ENCODE measurements around the gene LGALS16.
"Not testable (repeated sequence)": the region's sequence is repeated elsewhere in the genome, so short reads cannot be mapped to it uniquely, and the experiment has no call there.

LGALS16 gene

DNA sequence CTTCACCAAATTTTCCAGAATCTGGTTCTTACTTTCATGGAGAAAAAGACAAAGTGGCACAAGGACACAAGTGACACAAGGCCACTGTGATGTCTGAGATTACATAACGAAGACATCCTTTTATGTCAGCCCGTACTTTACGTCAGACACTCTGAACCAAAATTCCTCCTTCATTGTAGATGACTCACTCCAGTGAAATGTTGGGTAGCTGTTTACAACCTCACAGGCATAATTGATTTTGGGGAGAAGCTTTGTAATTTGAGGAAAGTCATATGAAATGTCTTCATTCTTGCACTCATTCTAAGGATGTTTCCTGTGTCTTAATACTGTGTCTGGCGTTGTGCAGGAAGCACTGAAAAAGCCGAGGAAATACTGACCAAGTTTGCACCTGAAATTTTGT lies 28.6 kb downstream of the LGALS16 start:
- H3K4me3 ChIP-seq (replicated peaks; ENCODE audit: low read depth, low read length), result no peak overlapping the region
- TF ChIP-seq, protein P1, sequence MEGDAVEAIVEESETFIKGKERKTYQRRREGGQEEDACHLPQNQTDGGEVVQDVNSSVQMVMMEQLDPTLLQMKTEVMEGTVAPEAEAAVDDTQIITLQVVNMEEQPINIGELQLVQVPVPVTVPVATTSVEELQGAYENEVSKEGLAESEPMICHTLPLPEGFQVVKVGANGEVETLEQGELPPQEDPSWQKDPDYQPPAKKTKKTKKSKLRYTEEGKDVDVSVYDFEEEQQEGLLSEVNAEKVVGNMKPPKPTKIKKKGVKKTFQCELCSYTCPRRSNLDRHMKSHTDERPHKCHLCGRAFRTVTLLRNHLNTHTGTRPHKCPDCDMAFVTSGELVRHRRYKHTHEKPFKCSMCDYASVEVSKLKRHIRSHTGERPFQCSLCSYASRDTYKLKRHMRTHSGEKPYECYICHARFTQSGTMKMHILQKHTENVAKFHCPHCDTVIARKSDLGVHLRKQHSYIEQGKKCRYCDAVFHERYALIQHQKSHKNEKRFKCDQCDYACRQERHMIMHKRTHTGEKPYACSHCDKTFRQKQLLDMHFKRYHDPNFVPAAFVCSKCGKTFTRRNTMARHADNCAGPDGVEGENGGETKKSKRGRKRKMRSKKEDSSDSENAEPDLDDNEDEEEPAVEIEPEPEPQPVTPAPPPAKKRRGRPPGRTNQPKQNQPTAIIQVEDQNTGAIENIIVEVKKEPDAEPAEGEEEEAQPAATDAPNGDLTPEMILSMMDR (IDR thresholded peaks at IDR 0.05; ENCODE audit: low read depth, low read length, missing control alignments), result no peak
- no peak for DNase-seq (ENCODE audit: extremely low read depth, low read depth)

GRCh38 chr19:39686739-39687138 lies 31.0 kb downstream of the LGALS16 start:
- no peak overlapping the region for H3K4me3 ChIP-seq (replicated peaks; ENCODE audit: low read depth, low read length)
- TF ChIP-seq, protein P1 (IDR thresholded peaks at IDR 0.05; ENCODE audit: low read depth, low read length, missing control alignments), result no peak
- no peak for DNase-seq (ENCODE audit: extremely low read depth, low read depth)

- H3K4me3 ChIP-seq (replicated peaks; ENCODE audit: low read depth, low read length), result not testable (repeated sequence)
Measured at GRCh38 chr19:39688637-39689036, 32.9 kb downstream of the LGALS16 start.

DNA sequence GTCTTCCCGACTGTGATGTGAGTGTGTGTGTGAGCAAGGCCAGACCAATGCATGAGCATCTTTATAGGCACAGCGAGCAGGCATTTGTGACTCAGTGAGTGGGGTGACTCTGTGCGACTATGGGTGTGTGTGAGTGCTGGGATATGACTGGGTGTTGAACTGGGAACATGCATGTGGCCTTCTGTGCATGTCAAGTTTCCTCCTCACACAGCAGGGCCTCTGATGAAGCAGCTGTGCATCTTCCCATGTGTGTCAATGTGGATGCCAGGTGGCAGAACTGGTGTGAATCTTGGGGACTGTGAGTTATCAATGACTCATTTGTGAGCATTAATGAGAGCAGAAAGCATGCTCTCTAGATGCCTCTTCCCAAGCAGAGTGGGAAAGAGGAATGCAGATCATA lies 36.5 kb downstream of the LGALS16 start:
- TF ChIP-seq, protein P1 (IDR thresholded peaks at IDR 0.05; ENCODE audit: low read depth, low read length, missing control alignments), result no peak
- DNase-seq (ENCODE audit: extremely low read depth, low read depth), result no peak
- H3K4me3 ChIP-seq (replicated peaks; ENCODE audit: low read depth, low read length), result no peak overlapping the region

More at GRCh38 chr19:39688637-39689036, 32.9 kb downstream of the LGALS16 start:
- not testable (repeated sequence) for DNase-seq (ENCODE audit: extremely low read depth, low read depth)

GRCh38 chr19:39692822-39693221 lies 37.1 kb downstream of the LGALS16 start:
- H3K4me3 ChIP-seq (replicated peaks; ENCODE audit: low read depth, low read length), result no peak overlapping the region
- DNase-seq (ENCODE audit: extremely low read depth, low read depth), result no peak
- TF ChIP-seq, protein P1 (IDR thresholded peaks at IDR 0.05; ENCODE audit: low read depth, low read length, missing control alignments), result no peak

GRCh38 chr19:39695759-39696158 lies 40.0 kb downstream of the LGALS16 start:
- DNase-seq (ENCODE audit: extremely low read depth, low read depth), result no peak

DNA sequence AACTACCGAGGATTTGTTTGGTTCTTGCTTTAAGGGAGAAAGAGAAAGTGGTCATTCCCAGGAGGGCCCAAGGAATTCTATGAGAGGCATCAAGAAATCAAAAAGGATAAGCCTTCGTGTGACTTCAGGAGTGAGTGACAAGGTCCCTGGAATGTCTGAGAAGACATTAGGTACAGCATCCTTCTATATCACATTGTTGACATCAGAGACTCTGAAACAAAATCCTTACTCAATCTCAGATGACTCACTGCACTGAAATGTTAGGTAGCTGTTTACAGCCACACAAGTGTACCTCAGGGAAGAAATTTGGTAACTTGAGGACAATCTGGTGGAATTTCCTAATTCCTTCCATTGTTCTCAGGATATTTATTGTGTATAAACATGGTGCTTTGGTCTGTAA lies 40.7 kb downstream of the LGALS16 start:
- H3K4me3 ChIP-seq (replicated peaks; ENCODE audit: low read depth, low read length), result no peak overlapping the region
- DNase-seq (ENCODE audit: extremely low read depth, low read depth), result no peak
- TF ChIP-seq, protein P1 (IDR thresholded peaks at IDR 0.05; ENCODE audit: low read depth, low read length, missing control alignments), result no peak

More at GRCh38 chr19:39695759-39696158, 40.0 kb downstream of the LGALS16 start:
- TF ChIP-seq, protein P1 (IDR thresholded peaks at IDR 0.05; ENCODE audit: low read depth, low read length, missing control alignments), result no peak
- H3K4me3 ChIP-seq (replicated peaks; ENCODE audit: low read depth, low read length), result no peak overlapping the region
